Kidney epithelial cell (primary cell): ENCODE results near the gene USP15. TPM values are rescaled to one million over a fixed set of nuclear protein-coding genes. Genes with fewer than 3 reads are reported as not detected.

Experiments used
- DNase-seq: peaks from one replicate; pipeline ENCODE4 v3.0.0-alpha.2; 2010; ENCODE audit warnings: low read depth
- H3K27me3 ChIP-seq: 2 replicates; pipeline ENCODE4 v1.6.0; 2011; ENCODE audit warnings: low read length; ENCODE audit not compliant: control insufficient read depth, insufficient read depth
- H3K36me3 ChIP-seq: 2 replicates; pipeline ENCODE4 v1.5.1; 2011; ENCODE audit warnings: low read length; ENCODE audit not compliant: control insufficient read depth, insufficient read depth
- H3K4me3 ChIP-seq: 2 replicates; pipeline ENCODE4 v1.5.1; 2011; ENCODE audit warnings: low read depth, mild to moderate bottlenecking, control low read depth, low read length
- CTCF ChIP-seq: IDR thresholded peaks from 2 replicates; pipeline ENCODE4 v1.5.1; 2011; ENCODE audit warnings: mild to moderate bottlenecking, moderate library complexity, low read length, control low read depth, inconsistent platforms; ENCODE audit not compliant: insufficient read depth, poor library complexity, severe bottlenecking
- total RNA-seq: library from RNA; depleted of rRNA; stranded (reverse); fragments of >200 nt; gene quantifications from 2 replicates; pipeline ENCODE4 v1.2.3, GENCODE V29; 2015

Gene USP15
- total RNA-seq, 1 donor from 2014 or later, result 37.5 TPM

- no peaks in the 10 kb centered on the region for H3K27me3 ChIP-seq
- no peak overlapping the region for H3K4me3 ChIP-seq
- no peak for DNase-seq
- no peaks in the 10 kb centered on the region for H3K36me3 ChIP-seq
- no peak for TF ChIP-seq CTCF
These were observed 1.8 kb downstream of the USP15 start for GRCh38 chr12:62261876-62262517.

- Histone ChIP-seq H3K4me3 (no peak overlapping the region), H3K36me3 (no peaks in the 10 kb centered on the region), H3K27me3 (no peaks in the 10 kb centered on the region)
- DNase-seq, result no peak
- TF ChIP-seq CTCF, result no peak
These were observed 3.0 kb downstream of the USP15 start for GRCh38 chr12:62263232-62263631.

GRCh38 chr12:62263966-62264365 is 3.8 kb downstream of the USP15 start:
- TF ChIP-seq CTCF, result no peak
- no peaks in the 10 kb centered on the region for H3K27me3 ChIP-seq
- no peaks in the 10 kb centered on the region for H3K36me3 ChIP-seq
- DNase-seq, result no peak
- no peak overlapping the region for H3K4me3 ChIP-seq

- no peak for TF ChIP-seq CTCF
- no peak for DNase-seq
- Histone ChIP-seq H3K4me3 (no peak overlapping the region), H3K36me3 (no peaks in the 10 kb centered on the region), H3K27me3 (no peaks in the 10 kb centered on the region)
These were observed 4.5 kb downstream of the USP15 start for GRCh38 chr12:62264706-62265105.

- Histone ChIP-seq H3K36me3 (no peaks in the 10 kb centered on the region), H3K27me3 (no peaks in the 10 kb centered on the region), H3K4me3 (no peak overlapping the region)
- no peak for DNase-seq
- TF ChIP-seq CTCF, result no peak
These were observed 5.3 kb downstream of the USP15 start for GRCh38 chr12:62265511-62265910.

GRCh38 chr12:62267026-62267425 is 6.8 kb downstream of the USP15 start:
- Histone ChIP-seq H3K4me3 (no peak overlapping the region), H3K27me3 (no peaks in the 10 kb centered on the region), H3K36me3 (no peaks in the 10 kb centered on the region)
- no peak for DNase-seq
- TF ChIP-seq CTCF, result no peak
